SH-SY5Y (cell line): ENCODE data around the gene RBM18.

Experiments
- GATA2 ChIP-seq: IDR thresholded peaks from 2 replicates; pipeline ENCODE4 v1.6.1; 2011; ENCODE audit warnings: mild to moderate bottlenecking, low read depth, low read length
- GATA3 ChIP-seq: IDR thresholded peaks from 2 replicates; pipeline ENCODE4 v1.6.1; 2011; ENCODE audit warnings: low read depth, mild to moderate bottlenecking, low read length, moderate library complexity

DNA sequence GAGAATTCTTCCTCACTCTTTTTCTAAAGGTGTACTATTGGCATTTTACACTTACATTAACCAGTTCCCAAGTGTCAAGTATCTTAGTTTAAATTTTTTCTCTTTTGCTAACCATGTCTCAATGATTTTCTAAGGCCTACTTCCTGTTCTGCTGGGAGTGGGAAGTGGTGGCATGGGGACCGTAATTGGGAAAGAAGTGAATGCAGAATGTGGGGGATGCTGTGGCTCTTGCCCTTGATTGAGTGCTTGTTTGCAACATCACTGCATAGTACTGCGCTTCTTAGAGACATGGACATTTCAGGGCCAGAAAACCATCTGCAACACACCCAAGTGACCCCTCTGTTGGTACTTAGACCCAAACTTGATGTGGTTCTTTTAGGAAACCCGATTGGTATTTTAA lies 32.9 kb upstream of the RBM18 start:
- TF ChIP-seq GATA3 (no peak), GATA2 (no peak)
